GOT3 (cell line): ENCODE results near the gene MMP19.
A peak's percentile ranks its signal among the peaks of the same experiment; 100 is the strongest.
"Not testable (repeated sequence)": the region's sequence is repeated elsewhere in the genome, so short reads cannot be mapped to it uniquely, and the experiment has no call there.

Experiments used
- DNase-seq: peaks from one replicate; lab custom pipeline; 2025; ENCODE audit warnings: mixed read lengths; lab: John Stamatoyannopoulos, UW

The MMP19 gene

GRCh38 chr12:55844961-55845360, 2.2 kb upstream of the MMP19 start:
- DNase-seq, result no peak

- no peak for DNase-seq
Observed at GRCh38 chr12:55843431-55843830, 695 bp upstream of the MMP19 start.

- DNase-seq, result no peak
Observed at GRCh38 chr12:55840581-55841351, 2.0 kb downstream of the MMP19 start.

GRCh38 chr12:55839345-55840140, 3.2 kb downstream of the MMP19 start:
- no peak for DNase-seq

GRCh38 chr12:55838361-55838760, 4.4 kb downstream of the MMP19 start:
- DNase-seq, result no peak

- DNase-seq, result not testable (repeated sequence)
Observed at GRCh38 chr12:55834400-55834799, 8.3 kb downstream of the MMP19 start.

- DNase-seq, result no peak
Observed at GRCh38 chr12:55833056-55833455, 9.7 kb downstream of the MMP19 start.

- no peak for DNase-seq
Observed at GRCh38 chr12:55831447-55831815, 11.3 kb downstream of the MMP19 start.

GRCh38 chr12:55830601-55831446, 11.9 kb downstream of the MMP19 start:
- no peak for DNase-seq

GRCh38 chr12:55829967-55830600, 12.7 kb downstream of the MMP19 start:
- DNase-seq, result no peak

GRCh38 chr12:55828357-55828756, 14.4 kb downstream of the MMP19 start:
- DNase-seq, result no peak

GRCh38 chr12:55827806-55828205, 14.9 kb downstream of the MMP19 start:
- DNase-seq, result no peak

GRCh38 chr12:55824726-55825125, 18.0 kb downstream of the MMP19 start:
- no peak for DNase-seq

- no peak for DNase-seq
Observed at GRCh38 chr12:55823419-55823818, 19.3 kb downstream of the MMP19 start.

GRCh38 chr12:55822228-55822627, 20.5 kb downstream of the MMP19 start:
- no peak for DNase-seq

- no peak for DNase-seq
Observed at GRCh38 chr12:55820679-55821078, 22.1 kb downstream of the MMP19 start.

GRCh38 chr12:55818886-55819285, 23.9 kb downstream of the MMP19 start:
- DNase-seq, result no peak

- DNase-seq, result no peak
Observed at GRCh38 chr12:55818140-55818728, 24.5 kb downstream of the MMP19 start.

- DNase-seq, result peak; percentile 72
Observed at GRCh38 chr12:55817345-55818139, 25.2 kb downstream of the MMP19 start, which contains the start of the genes ORMDL2 and SARNP. TSS of gene ORMDL2 (plus strand) at chr12:55818041. CDS start at chr12:55819000, 959 bp downstream. TSS of gene SARNP (minus strand) at chr12:55817724. CDS start at chr12:55817701, 23 bp downstream.

- DNase-seq, result no peak
Observed at GRCh38 chr12:55816881-55817344, 25.8 kb downstream of the MMP19 start.
